Raji (cell line): Measurements from ENCODE around the gene CEP85L.

Source experiments
- POLR2A ChIP-seq: IDR thresholded peaks from 2 replicates; pipeline ENCODE4 v1.6.1; 2011; ENCODE audit warnings: low read depth, low read length, control low read depth; ENCODE audit not compliant: insufficient read depth

The CEP85L gene

DNA sequence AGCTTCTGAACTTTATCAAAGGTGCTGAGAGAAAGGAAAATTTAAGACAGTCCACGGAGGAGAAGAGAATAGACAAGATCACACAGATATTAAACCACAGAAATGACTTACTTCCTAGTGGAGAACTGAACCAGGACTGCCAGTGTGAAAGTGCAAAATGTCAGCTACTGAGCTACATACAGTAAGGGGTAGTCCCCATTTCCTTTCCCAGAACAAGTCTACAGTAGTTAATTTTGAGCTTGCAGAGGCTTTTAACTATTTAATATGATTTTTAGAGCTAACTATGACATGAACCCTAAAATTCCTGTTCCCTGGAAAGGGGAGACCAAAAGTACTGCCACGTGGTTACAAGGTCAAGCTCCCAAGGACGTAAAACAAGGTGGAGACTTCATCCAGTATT is 45.1 kb downstream of the CEP85L start:
- TF ChIP-seq POLR2A = no peak

DNA sequence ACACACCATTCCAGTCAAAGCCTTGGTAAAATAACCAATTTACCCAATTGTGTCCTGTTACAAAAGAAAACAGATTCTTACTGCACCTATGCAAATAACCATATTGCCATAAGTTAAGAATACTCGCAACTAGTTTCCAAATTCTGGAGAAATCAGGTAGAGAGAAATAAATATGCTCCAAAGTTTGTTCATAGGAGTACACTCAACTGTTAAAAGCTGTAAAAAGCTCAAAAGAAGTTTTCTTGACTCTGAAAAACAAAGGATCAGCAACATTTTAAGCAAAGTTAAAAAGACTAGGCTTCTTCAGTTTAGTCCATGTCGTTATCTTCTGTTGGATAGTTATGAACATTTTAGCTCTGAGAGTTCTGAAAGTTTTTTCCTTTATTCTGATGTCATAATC is 48.0 kb downstream of the CEP85L start:
- TF ChIP-seq POLR2A = no peak

DNA sequence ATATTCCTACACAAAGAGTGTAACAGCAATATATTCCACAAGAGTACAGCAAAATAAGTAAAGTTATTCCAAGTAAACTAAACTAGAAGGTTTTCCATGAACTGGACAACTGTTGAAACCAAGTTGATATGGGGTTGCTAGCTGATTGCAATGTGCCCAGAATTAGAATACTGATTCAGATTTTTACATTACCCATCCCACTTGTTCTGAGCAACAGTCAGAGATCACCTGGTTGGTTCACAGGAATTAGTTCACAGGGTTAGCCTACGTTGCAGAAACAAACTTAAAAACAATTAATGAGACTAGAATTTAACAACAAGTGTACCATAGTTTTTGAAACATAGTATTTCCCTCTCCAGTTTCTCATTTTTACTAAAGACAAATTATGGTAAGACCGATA is 49.1 kb downstream of the CEP85L start:
- TF ChIP-seq POLR2A = no peak

- TF ChIP-seq POLR2A = no peak
Observed at GRCh38 chr6:118598324-118598723, 53.1 kb downstream of the CEP85L start.

- no peak for TF ChIP-seq POLR2A
Observed at GRCh38 chr6:118597636-118598035, 53.8 kb downstream of the CEP85L start.

GRCh38 chr6:118596774-118597320 is 54.5 kb downstream of the CEP85L start:
- TF ChIP-seq POLR2A = no peak

DNA sequence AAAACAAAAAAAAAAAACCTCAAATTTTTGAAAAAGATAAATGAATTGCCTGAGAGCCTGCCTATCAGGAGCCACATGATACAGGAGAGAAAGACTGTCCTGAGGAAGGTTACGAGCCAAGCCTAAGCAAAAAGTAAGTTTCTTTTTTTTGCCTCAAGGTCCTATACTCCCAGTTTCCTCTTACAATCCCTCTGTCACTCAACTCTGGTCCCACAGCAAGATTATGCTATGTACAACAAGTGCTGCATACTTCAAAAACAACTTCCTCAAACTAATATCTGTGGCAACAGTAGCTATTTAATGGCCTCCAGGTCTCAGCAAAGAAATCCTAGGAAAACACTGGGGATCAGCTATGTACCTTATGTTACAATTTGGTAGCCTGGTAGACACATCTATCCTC is 56.5 kb downstream of the CEP85L start:
- no peak for TF ChIP-seq POLR2A

- no peak for TF ChIP-seq POLR2A
Observed at GRCh38 chr6:118591897-118592296, 59.5 kb downstream of the CEP85L start.

DNA sequence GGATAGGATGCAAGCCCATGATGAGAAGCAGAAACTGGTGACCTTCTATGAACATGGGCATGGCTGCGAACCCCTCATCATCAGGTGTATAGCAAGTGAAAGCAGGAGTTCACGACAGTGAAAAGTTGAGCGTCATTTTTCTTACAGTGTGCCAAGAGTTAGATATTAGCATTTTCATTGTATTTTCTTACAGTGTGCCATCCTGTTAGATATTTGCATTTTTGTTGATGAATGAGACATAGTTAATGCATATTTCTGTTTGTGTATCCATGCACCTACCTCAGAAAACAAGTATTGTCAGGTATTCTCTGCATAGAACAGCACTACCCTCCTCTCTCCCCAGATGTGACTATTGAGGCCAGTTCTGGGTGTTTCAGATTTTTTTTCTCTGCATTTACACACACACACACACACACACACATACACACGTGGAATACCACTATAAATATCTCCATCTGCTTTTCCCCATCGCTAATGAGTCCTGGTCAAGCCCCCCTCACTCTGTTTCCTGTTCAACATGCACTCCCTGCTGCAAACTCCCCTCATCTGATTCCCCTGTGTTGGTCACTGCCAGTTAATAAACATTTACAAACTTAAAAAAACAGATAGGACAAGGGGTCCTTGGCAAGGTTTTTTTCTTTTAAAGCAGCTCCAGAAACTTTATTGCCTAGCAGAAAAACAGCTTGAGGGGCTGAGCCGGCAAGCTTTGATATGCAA is 61.6 kb downstream of the CEP85L start:
- TF ChIP-seq POLR2A = no peak

- no peak for TF ChIP-seq POLR2A
Observed at GRCh38 chr6:118589186-118589585, 62.2 kb downstream of the CEP85L start.

- TF ChIP-seq POLR2A = no peak
Observed at GRCh38 chr6:118588626-118589025, 62.8 kb downstream of the CEP85L start.

DNA sequence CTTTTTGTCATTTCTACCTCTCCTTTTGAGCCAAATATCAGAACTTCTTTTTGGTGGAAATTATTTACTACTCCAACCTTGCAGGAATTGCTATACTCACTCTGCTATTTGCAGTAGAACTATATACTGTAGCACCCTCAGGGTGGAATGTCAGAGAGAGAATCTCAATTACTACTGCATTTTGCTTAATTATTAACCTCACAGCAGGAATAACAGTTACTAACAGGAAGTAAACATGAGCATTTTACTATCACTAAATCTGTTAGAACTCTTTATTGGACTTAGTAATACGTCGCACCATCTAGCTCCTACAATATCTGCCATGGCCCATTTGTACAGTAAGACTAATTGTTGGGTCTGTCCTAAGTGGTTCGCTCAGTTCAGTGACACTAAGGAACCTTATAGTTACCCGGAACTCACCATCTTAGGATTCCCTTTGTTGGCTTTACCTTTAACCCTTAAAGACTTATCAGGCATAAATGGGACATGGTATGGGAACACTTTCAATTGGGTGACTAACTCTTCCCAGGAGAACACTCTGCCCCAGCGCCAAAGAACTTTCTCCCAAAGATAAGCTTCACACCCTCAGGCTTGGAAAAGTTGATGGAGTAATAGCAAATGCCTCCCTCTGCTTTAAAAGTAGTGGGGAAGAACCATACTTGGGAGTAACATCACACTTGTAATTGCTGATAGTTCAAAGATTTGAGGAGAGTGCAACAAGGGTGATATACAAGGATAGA is 64.5 kb downstream of the CEP85L start:
- no peak for TF ChIP-seq POLR2A

GRCh38 chr6:118584911-118585310 is 66.5 kb downstream of the CEP85L start:
- no peak for TF ChIP-seq POLR2A

- no peak for TF ChIP-seq POLR2A
Observed at GRCh38 chr6:118581489-118581959, 69.9 kb downstream of the CEP85L start.

DNA sequence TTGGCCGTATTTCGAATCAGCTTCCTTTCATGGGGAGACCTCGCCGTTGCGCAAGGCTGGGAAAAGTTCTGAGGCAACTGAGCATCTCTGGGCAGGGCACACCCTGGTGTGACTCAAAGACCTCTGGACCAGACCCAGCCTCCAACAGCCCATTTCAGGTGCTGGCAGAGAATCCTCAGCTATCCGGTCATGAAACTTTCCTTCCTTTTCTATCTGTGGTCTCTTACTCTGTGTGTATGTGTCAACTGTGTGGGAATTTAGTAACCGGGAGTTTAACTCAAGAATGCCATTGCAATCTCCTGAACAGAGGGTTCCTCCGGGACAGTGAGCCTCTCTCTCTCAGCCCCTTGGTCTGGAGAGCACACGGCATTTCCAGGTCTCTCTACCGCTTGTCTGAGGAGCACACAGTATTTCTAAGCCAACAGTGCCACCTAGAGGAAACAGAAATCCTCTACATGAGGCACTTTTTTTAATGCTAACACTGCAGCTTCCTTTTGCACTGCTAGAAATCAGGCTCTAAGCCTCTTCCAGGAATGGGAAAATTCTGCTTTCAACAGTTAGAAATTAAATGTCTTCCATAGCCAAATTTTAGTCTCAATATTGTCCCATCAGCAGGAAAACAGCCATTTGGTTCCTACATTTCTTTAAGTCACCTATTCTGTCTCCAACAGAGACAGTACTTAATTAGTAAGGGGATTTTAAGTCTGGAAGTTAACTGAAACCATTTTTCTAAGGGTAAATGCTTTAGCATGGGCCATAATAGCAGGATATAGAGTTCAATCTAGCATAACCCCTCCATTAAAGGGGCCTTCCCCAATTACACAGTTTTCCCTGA is 70.6 kb downstream of the CEP85L start:
- no peak for TF ChIP-seq POLR2A

GRCh38 chr6:118579786-118580185 is 71.6 kb downstream of the CEP85L start:
- TF ChIP-seq POLR2A = no peak

- no peak for TF ChIP-seq POLR2A
Observed at GRCh38 chr6:118578617-118579016, 72.8 kb downstream of the CEP85L start.
